Body of pancreas (tissue), 4 donors: ENCODE measurements around the gene PARP16.

Source experiments
- CTCF ChIP-seq, 7 experiments: fragments of 450-650 bp in 4 of 7; fragments of 200-600 bp in 3 of 7; sonication (generic) in 3 of 7; IDR thresholded peaks; one replicate each; pipeline ENCODE4 v1.5.1; 2016 to 2019; ENCODE audit warnings: antibody characterized with exemption in 7 of 7
- POLR2A ChIP-seq, 3 donors: fragments of 450-650 bp; IDR thresholded peaks; one replicate each; pipeline ENCODE4 v1.6.1; 2016; ENCODE audit warnings: antibody characterized with exemption in 3 of 3, mild to moderate bottlenecking in 2 of 3

GRCh38 chr15:65221697-65222096 is 65.0 kb downstream of the PARP16 start:
- TF ChIP-seq CTCF (IDR thresholded peaks at IDR 0.05): no peak
- TF ChIP-seq POLR2A (IDR thresholded peaks at IDR 0.05): no peak
